MCF 10A (cell line): ENCODE results near the gene MAPKAP1. TPM values are rescaled to one million over a fixed set of nuclear protein-coding genes. Genes with fewer than 3 reads are reported as not detected.

Experiments
- BruUV-seq: library from RNA; stranded (reverse); fragments of 400-500 nt; replicated peaks from 2 replicates; lab custom pipeline; 2021; lab: Mats Ljungman, UMichigan
- CTCF ChIA-PET: fragments of 300-600 bp; sonication (Branson Sonifier 250); formaldehyde crosslinking; extraction: SDS; loops from one replicate; lab custom pipeline; 2021; ENCODE audit warnings: antibody characterized with exemption, inconsistent platforms; lab: Yijun Ruan, JAX
- POLR2A ChIA-PET: fragments of 300-600, 350-650 bp; sonication (Branson Sonifier 250); formaldehyde crosslinking; extraction: SDS; loops from one replicate; lab custom pipeline; 2020; ENCODE audit warnings: antibody characterized with exemption, inconsistent platforms; lab: Yijun Ruan, JAX
- DNase-seq: peaks from one replicate; pipeline ENCODE4 v3.0.0-alpha.2; 2018; ENCODE audit not compliant: unreplicated experiment
- H3K27ac Mint-ChIP-seq: one replicate; pipeline ENCODE4 v1.8.0; 2022; ENCODE audit warnings: mild to moderate bottlenecking, low read depth, mixed read lengths; ENCODE audit not compliant: unreplicated experiment
- H3K27me3 Mint-ChIP-seq: one replicate; pipeline ENCODE4 v1.8.0; 2022; ENCODE audit warnings: mixed read lengths; ENCODE audit not compliant: insufficient read depth, unreplicated experiment
- H3K36me3 Mint-ChIP-seq: one replicate; pipeline ENCODE4 v1.8.0; 2022; ENCODE audit warnings: mild to moderate bottlenecking, moderate library complexity, mixed read lengths; ENCODE audit not compliant: insufficient read depth, unreplicated experiment
- H3K4me1 Mint-ChIP-seq: one replicate; pipeline ENCODE4 v1.8.0; 2022; ENCODE audit warnings: mixed read lengths; ENCODE audit not compliant: insufficient read depth, unreplicated experiment
- H3K4me3 Mint-ChIP-seq: one replicate; pipeline ENCODE4 v1.8.0; 2022; ENCODE audit warnings: mild to moderate bottlenecking, moderate library complexity, mixed read lengths; ENCODE audit not compliant: unreplicated experiment
- H3K9me3 Mint-ChIP-seq: one replicate; pipeline ENCODE4 v1.8.0; 2022; ENCODE audit warnings: mixed read lengths; ENCODE audit not compliant: unreplicated experiment
- CTCF ChIP-seq: fragments of 200-600 bp; IDR thresholded peaks from one replicate; pipeline ENCODE4 v1.8.0; 2022; ENCODE audit warnings: antibody characterized with exemption, mild to moderate bottlenecking; ENCODE audit not compliant: unreplicated experiment
- intact Hi-C: fragments of 100-400 bp; cut with micrococcal nuclease; formaldehyde crosslinking; loops from 2 replicates; pipeline ENCODE4 v1.14.1; 2022
- total RNA-seq: library from RNA; stranded (reverse); gene quantifications from 2 replicates; pipeline ENCODE4 v1.2.3, GENCODE V29; 2022

Gene MAPKAP1
- total RNA-seq, 1 experiment from 2014 or later: 74.9 TPM

GRCh38 chr9:125470189-125470588 is 236.8 kb downstream of the MAPKAP1 start:
- DNase-seq: no peak
- peaks cover 4% of the 10 kb centered on the region for H3K4me1 Mint-ChIP-seq
- no peaks in the 10 kb centered on the region for H3K9me3 Mint-ChIP-seq
- no TSS peak for BruUV-seq
- peaks cover 28% of the 10 kb centered on the region for H3K36me3 Mint-ChIP-seq
- no peak for TF ChIP-seq CTCF
- H3K4me3 Mint-ChIP-seq: no peak overlapping the region
- POLR2A ChIA-PET: no interaction called here
- CTCF ChIA-PET: no interaction called here
- no peak overlapping the region for H3K27ac Mint-ChIP-seq
- H3K27me3 Mint-ChIP-seq: no peaks in the 10 kb centered on the region
- intact Hi-C loops: no loop called here

GRCh38 chr9:125468646-125469045 is 238.4 kb downstream of the MAPKAP1 start:
- no peak for DNase-seq
- no TSS peak for BruUV-seq
- no peak for TF ChIP-seq CTCF
- ChIA-PET CTCF (no interaction called here), POLR2A (interaction anchor here (0.8 kb wide), 2 partner anchors 82 to 151 kb away, joined by 3 read pairs; no protein-coding TSS in a partner anchor)
- no peak overlapping the region for H3K4me3 Mint-ChIP-seq
- H3K36me3 Mint-ChIP-seq: peaks cover 19% of the 10 kb centered on the region
- no peaks in the 10 kb centered on the region for H3K9me3 Mint-ChIP-seq
- H3K4me1 Mint-ChIP-seq: peaks cover 4% of the 10 kb centered on the region
- no peaks in the 10 kb centered on the region for H3K27me3 Mint-ChIP-seq
- no peak overlapping the region for H3K27ac Mint-ChIP-seq
- intact Hi-C loops: no loop called here

GRCh38 chr9:125467116-125467740 is 239.8 kb downstream of the MAPKAP1 start:
- no peak overlapping the region for H3K27ac Mint-ChIP-seq
- no peaks in the 10 kb centered on the region for H3K9me3 Mint-ChIP-seq
- H3K27me3 Mint-ChIP-seq: no peaks in the 10 kb centered on the region
- H3K4me1 Mint-ChIP-seq: no peaks in the 10 kb centered on the region
- DNase-seq: no peak
- H3K36me3 Mint-ChIP-seq: peaks cover 13% of the 10 kb centered on the region
- BruUV-seq: no TSS peak
- H3K4me3 Mint-ChIP-seq: no peak overlapping the region
- no peak for TF ChIP-seq CTCF
- ChIA-PET CTCF (no interaction called here), POLR2A (no interaction called here)
- intact Hi-C loops: no loop called here

- H3K4me3 Mint-ChIP-seq: no peak overlapping the region
- CTCF ChIA-PET: interaction anchor here (0.7 kb wide), 1 partner anchor 932 kb away, joined by 3 read pairs; no protein-coding TSS in a partner anchor
- no peaks in the 10 kb centered on the region for H3K9me3 Mint-ChIP-seq
- intact Hi-C loops: no loop called here
- no TSS peak for BruUV-seq
- peaks cover 13% of the 10 kb centered on the region for H3K36me3 Mint-ChIP-seq
- no peak for DNase-seq
- POLR2A ChIA-PET: interaction anchor here (0.6 kb wide), 1 partner anchor 760 kb away, joined by 3 read pairs; no protein-coding TSS in a partner anchor
- no peak overlapping the region for H3K27ac Mint-ChIP-seq
- no peaks in the 10 kb centered on the region for H3K27me3 Mint-ChIP-seq
- no peak for TF ChIP-seq CTCF
- no peaks in the 10 kb centered on the region for H3K4me1 Mint-ChIP-seq
Observed at GRCh38 chr9:125466411-125466810, 240.6 kb downstream of the MAPKAP1 start.
